Uterus (tissue), 4 donors: ENCODE data around the gene PTPRU. TPM values are rescaled to one million over a fixed set of nuclear protein-coding genes. Genes with fewer than 3 reads are reported as not detected.

Experiments used
- DNase-seq, 2 donors: peaks; one replicate each; pipeline ENCODE4 v3.0.0-alpha.2; 2019 to 2020
- H3K27ac ChIP-seq, 2 donors: fragments of 200-600 bp; sonication (generic); 1 replicate in 1 of 2; 2 replicates in 1 of 2; pipeline ENCODE4 v1.5.1; 2016 to 2018
- H3K27me3 ChIP-seq, 2 donors: fragments of 200-600 bp; sonication (generic); one replicate each; pipeline ENCODE4 v1.5.1; 2018 to 2019; ENCODE audit warnings: control low read depth in 1 of 2
- H3K36me3 ChIP-seq, 2 donors: fragments of 200-600 bp; sonication (generic); one replicate each; pipeline ENCODE4 v1.5.1; 2019; ENCODE audit warnings: control low read depth in 1 of 2
- H3K4me1 ChIP-seq, 2 donors: fragments of 200-600 bp; sonication (generic); one replicate each; pipeline ENCODE4 v1.5.1; 2018 to 2019; ENCODE audit warnings: control low read depth in 1 of 2
- H3K4me3 ChIP-seq, 2 donors: fragments of 200-600 bp; sonication (generic); 1 replicate in 1 of 2; 2 replicates in 1 of 2; pipeline ENCODE4 v1.5.1; 2018 to 2019; ENCODE audit warnings: mild to moderate bottlenecking in 1 of 2
- H3K9me3 ChIP-seq, 2 donors: fragments of 200-600 bp; sonication (generic); one replicate each; pipeline ENCODE4 v1.5.1; 2019; ENCODE audit warnings: control low read depth in 1 of 2
- CTCF ChIP-seq, 4 experiments: fragments of 200-600 bp in 2 of 4; fragments of 450-650 bp in 2 of 4; sonication (generic) in 2 of 4; IDR thresholded peaks; one replicate each; pipeline ENCODE4 v1.5.1; 2016 to 2019; ENCODE audit warnings: antibody characterized with exemption in 4 of 4, mild to moderate bottlenecking in 2 of 4, moderate library complexity in 1 of 4
- POLR2A ChIP-seq, 2 donors: fragments of 450-650 bp; IDR thresholded peaks; one replicate each; pipeline ENCODE4 v1.6.1; 2016; ENCODE audit warnings: antibody characterized with exemption in 2 of 2, mild to moderate bottlenecking in 1 of 2, moderate library complexity in 1 of 2
- intact Hi-C: fragments of 100-400 bp; cut with DNase I; formaldehyde crosslinking; loops from one replicate; pipeline ENCODE4 v1.15.1; 2023; ENCODE audit warnings: low total_unique reads
- total RNA-seq, 4 donors: library from RNA; depleted of rRNA in 3 of 4; stranded (reverse); fragments of >200 nt in 3 of 4; gene quantifications; one replicate each; pipeline versions ENCODE4 v1.1.0 to v1.2.4, GENCODE V29; 2014 to 2023
- donor health status: DM: yes; HTN: yes; CAD: no.

The PTPRU gene
- total RNA-seq, 4 donors from 2014 or later, result 9.5 to 48.2 (median 33.4) TPM

GRCh38 chr1:29304025-29304684, 67.8 kb downstream of the PTPRU start:
- H3K9me3 ChIP-seq, result no peaks in the 10 kb centered on the region
- H3K36me3 ChIP-seq, result no peaks in the 10 kb centered on the region
- H3K4me1 ChIP-seq, result no peaks in the 10 kb centered on the region
- H3K4me3 ChIP-seq, result no peak overlapping the region
- no peak for DNase-seq
- H3K27me3 ChIP-seq, result no peaks in the 10 kb centered on the region
- intact Hi-C loops, result no loop called here
- no peak overlapping the region for H3K27ac ChIP-seq
- no peak for TF ChIP-seq CTCF (IDR thresholded peaks at IDR 0.05)
- no peak for TF ChIP-seq POLR2A (IDR thresholded peaks at IDR 0.05)

GRCh38 chr1:29305943-29306342, 69.6 kb downstream of the PTPRU start:
- Histone ChIP-seq H3K27me3 (no peaks in the 10 kb centered on the region), H3K4me3 (no peak overlapping the region), H3K9me3 (no peaks in the 10 kb centered on the region), H3K4me1 (no peaks in the 10 kb centered on the region), H3K36me3 (no peaks in the 10 kb centered on the region), H3K27ac (no peak overlapping the region)
- DNase-seq, result no peak
- intact Hi-C loops, result no loop called here
- TF ChIP-seq CTCF (IDR thresholded peaks at IDR 0.05) (no peak), POLR2A (IDR thresholded peaks at IDR 0.05) (no peak)

GRCh38 chr1:29306471-29307140, 70.3 kb downstream of the PTPRU start:
- no peaks in the 10 kb centered on the region for H3K9me3 ChIP-seq
- intact Hi-C loops, result no loop called here
- H3K4me3 ChIP-seq, result no peak overlapping the region
- H3K4me1 ChIP-seq, result no peaks in the 10 kb centered on the region
- DNase-seq, result no peak
- H3K27me3 ChIP-seq, result no peaks in the 10 kb centered on the region
- TF ChIP-seq CTCF (IDR thresholded peaks at IDR 0.05) (no peak), POLR2A (IDR thresholded peaks at IDR 0.05) (no peak)
- H3K27ac ChIP-seq, result no peak overlapping the region
- H3K36me3 ChIP-seq, result no peaks in the 10 kb centered on the region

GRCh38 chr1:29309075-29309474, 72.8 kb downstream of the PTPRU start:
- Histone ChIP-seq H3K27me3 (no peaks in the 10 kb centered on the region), H3K9me3 (no peaks in the 10 kb centered on the region), H3K27ac (no peak overlapping the region), H3K36me3 (no peaks in the 10 kb centered on the region), H3K4me1 (no peaks in the 10 kb centered on the region), H3K4me3 (no peak overlapping the region)
- intact Hi-C loops, result no loop called here
- DNase-seq, result no peak
- no peak for TF ChIP-seq POLR2A (IDR thresholded peaks at IDR 0.05)
- TF ChIP-seq CTCF (IDR thresholded peaks at IDR 0.05), result no peak

GRCh38 chr1:29309621-29310020, 73.3 kb downstream of the PTPRU start:
- Histone ChIP-seq H3K36me3 (no peaks in the 10 kb centered on the region), H3K4me1 (no peaks in the 10 kb centered on the region), H3K9me3 (no peaks in the 10 kb centered on the region), H3K27me3 (no peaks in the 10 kb centered on the region), H3K27ac (no peak overlapping the region), H3K4me3 (no peak overlapping the region)
- intact Hi-C loops, result no loop called here
- no peak for TF ChIP-seq CTCF (IDR thresholded peaks at IDR 0.05)
- no peak for TF ChIP-seq POLR2A (IDR thresholded peaks at IDR 0.05)
- DNase-seq, result no peak
